ENCODE measurements around the gene TM4SF5. TPM values are rescaled to one million over a fixed set of nuclear protein-coding genes. Genes with fewer than 3 reads are reported as not detected.

The TM4SF5 gene
- total and polyA plus RNA-seq, 9 donors: 0.31 to 0.83 TPM; not detected in 7

DNA sequence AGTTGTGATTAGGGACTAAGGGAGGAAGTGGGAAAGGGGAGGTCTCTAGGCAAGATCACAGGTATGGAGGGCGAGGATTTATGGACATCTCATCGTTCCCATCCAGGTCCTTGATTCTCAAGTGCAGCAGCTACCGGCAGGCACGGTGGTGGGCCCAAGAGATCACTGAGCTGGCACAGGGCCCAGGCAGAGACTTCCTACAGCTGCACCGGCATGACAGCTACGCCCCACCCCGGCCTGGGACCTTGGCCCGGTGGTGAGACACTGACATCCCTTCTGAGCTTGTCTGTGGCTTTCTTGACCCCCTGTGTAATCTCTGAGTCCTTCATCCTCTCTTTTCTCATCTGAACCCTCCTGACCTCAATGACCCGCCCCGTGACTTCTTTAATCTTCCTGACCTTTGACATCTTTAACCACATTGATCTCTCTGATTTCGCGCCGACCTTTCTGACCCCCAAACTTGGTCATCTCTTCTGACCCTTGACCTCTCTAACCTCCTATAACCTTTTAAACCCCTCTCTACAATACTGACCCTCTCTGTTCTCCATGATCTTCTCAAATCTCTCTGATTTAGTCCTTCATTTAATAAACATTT, 39.1 kb downstream of the TM4SF5 start:
- Histone ChIP-seq H3K36me3 (no peaks in the 10 kb centered on the region), H3K9me3 (no peaks in the 10 kb centered on the region), H3K27me3 (no peaks in the 10 kb centered on the region), H3K4me3 (no peak overlapping the region), H3K4me1 (ENCODE audit: insufficient read depth) (peaks cover 8% of the 10 kb centered on the region), H3K27ac (no peak overlapping the region)
- TF ChIP-seq POLR2A (IDR thresholded peaks at IDR 0.05) (no peak), EP300 (IDR thresholded peaks at IDR 0.05) (no peak)
- TF ChIP-seq, protein P1, sequence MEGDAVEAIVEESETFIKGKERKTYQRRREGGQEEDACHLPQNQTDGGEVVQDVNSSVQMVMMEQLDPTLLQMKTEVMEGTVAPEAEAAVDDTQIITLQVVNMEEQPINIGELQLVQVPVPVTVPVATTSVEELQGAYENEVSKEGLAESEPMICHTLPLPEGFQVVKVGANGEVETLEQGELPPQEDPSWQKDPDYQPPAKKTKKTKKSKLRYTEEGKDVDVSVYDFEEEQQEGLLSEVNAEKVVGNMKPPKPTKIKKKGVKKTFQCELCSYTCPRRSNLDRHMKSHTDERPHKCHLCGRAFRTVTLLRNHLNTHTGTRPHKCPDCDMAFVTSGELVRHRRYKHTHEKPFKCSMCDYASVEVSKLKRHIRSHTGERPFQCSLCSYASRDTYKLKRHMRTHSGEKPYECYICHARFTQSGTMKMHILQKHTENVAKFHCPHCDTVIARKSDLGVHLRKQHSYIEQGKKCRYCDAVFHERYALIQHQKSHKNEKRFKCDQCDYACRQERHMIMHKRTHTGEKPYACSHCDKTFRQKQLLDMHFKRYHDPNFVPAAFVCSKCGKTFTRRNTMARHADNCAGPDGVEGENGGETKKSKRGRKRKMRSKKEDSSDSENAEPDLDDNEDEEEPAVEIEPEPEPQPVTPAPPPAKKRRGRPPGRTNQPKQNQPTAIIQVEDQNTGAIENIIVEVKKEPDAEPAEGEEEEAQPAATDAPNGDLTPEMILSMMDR (IDR thresholded peaks at IDR 0.05): no peak
- WGBS, 3 donors: 59 to 62% (median 62%) methylated on average over 13 of the region's 13 CpGs
- DNase-seq: no peak
- intact Hi-C loops (cut with DNase I): no loop called here

DNA sequence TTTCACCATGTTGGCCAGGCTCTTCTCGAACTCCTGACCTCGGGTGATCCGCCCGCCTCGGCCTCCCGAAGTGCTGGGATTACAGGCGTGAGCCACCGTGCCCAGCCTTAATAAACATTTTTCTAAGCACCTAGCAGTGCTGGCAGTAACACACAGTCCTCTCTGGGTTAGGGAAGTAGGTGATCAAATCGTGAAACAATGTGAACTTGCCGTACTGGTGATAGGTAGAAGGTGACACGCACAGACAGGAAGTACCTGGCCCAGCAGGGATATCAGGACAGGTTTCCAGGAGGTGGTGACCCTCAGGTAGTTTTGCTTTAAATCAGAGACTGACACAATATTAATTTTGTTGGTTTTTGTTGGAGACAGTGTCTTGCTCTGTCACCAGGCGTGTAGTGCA, 39.8 kb downstream of the TM4SF5 start:
- Histone ChIP-seq H3K4me1 (ENCODE audit: insufficient read depth) (peaks cover 7% of the 10 kb centered on the region), H3K9me3 (no peaks in the 10 kb centered on the region), H3K27me3 (no peaks in the 10 kb centered on the region), H3K27ac (no peak overlapping the region), H3K4me3 (no peak overlapping the region), H3K36me3 (no peaks in the 10 kb centered on the region)
- no peak for DNase-seq
- TF ChIP-seq POLR2A (IDR thresholded peaks at IDR 0.05) (no peak), EP300 (IDR thresholded peaks at IDR 0.05) (no peak)
- TF ChIP-seq, protein P1 (IDR thresholded peaks at IDR 0.05): no peak
- intact Hi-C loops (cut with DNase I): no loop called here
- 88 to 96% (median 96%) methylated on average over 12 of the region's 12 CpGs for WGBS, 3 donors

DNA sequence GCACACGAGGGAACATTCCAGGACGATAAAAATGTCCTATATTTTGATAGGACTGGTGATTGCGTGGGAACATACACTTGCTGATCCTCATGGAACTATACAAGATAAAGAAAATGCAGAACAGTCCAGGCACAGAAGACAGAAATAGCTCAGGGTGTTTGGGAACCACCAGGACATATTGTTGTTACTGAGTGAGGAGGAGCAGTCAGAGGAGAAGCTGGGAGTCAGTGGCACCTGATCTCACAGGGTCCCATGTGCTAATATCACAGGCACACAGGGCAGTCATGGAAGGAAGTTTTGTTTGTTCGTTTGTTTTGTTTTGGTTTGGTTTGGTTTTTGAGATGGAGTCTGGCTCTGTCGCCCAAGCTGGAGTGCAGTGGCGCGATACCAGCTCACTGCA, 41.0 kb downstream of the TM4SF5 start:
- TF ChIP-seq EP300 (IDR thresholded peaks at IDR 0.05) (no peak), POLR2A (IDR thresholded peaks at IDR 0.05) (no peak)
- TF ChIP-seq, protein P1 (IDR thresholded peaks at IDR 0.05): no peak
- no peaks in the 10 kb centered on the region for H3K27me3 ChIP-seq
- no peaks in the 10 kb centered on the region for H3K36me3 ChIP-seq
- 79 to 88% (median 81%) methylated on average over 7 of the region's 7 CpGs for WGBS, 3 donors
- no peak for DNase-seq
- H3K4me1 ChIP-seq (ENCODE audit: insufficient read depth): peaks cover 5% of the 10 kb centered on the region
- H3K9me3 ChIP-seq: no peaks in the 10 kb centered on the region
- intact Hi-C loops (cut with DNase I): no loop called here
- no peak overlapping the region for H3K27ac ChIP-seq
- H3K4me3 ChIP-seq: no peak overlapping the region

DNA sequence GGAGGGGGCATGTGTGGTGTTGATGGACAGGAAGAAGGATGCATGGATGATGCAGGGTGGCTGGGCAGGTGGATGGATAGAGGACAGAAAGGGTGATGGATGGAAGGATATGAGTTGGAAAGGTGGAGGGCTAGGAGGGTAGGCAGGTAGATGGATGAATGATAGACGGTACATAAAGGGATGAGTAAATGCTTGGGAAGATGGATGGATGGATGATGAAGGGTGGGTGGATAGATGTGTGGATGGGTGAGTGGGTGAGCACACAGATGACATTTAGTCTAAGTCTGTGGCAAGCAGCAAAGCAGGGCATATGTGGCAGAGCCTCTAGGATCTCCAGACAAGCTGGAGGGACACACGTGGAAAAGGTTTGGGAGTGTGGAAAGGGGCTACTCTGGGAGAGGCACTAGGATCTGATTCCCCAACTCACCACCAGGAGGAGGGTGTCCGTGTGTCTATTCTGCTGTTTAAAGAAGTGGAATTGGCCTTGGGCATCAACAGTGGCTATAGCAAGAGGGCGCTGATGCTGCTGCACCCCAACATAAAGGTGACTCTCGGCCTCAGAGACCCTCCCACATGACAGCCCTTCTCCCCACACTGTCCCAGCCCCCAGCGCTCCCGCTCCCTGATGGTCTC, 43.5 kb downstream of the TM4SF5 start:
- WGBS, 3 donors: 78 to 85% (median 81%) methylated on average over 7 of the region's 7 CpGs
- TF ChIP-seq EP300 (IDR thresholded peaks at IDR 0.05) (no peak), POLR2A (IDR thresholded peaks at IDR 0.05) (no peak)
- TF ChIP-seq, protein P1 (IDR thresholded peaks at IDR 0.05): no peak
- Histone ChIP-seq H3K36me3 (no peaks in the 10 kb centered on the region), H3K27ac (no peak overlapping the region), H3K4me1 (ENCODE audit: insufficient read depth) (no peaks in the 10 kb centered on the region), H3K4me3 (no peak overlapping the region), H3K27me3 (no peaks in the 10 kb centered on the region), H3K9me3 (no peaks in the 10 kb centered on the region)
- no peak for DNase-seq
- intact Hi-C loops (cut with DNase I): no loop called here
